ENCODE data around the gene KRTAP5-5.
A peak's percentile ranks its signal among the peaks of the same experiment; 100 is the strongest.
"Not testable (repeated sequence)": the region's sequence is repeated elsewhere in the genome, so short reads cannot be mapped to it uniquely, and the experiment has no call there.

KRTAP5-5 gene

GRCh38 chr11:1643146-1643690 is 13.6 kb downstream of the KRTAP5-5 start:
- no peak for DNase-seq

- DNase-seq = no peak
These were observed 15.2 kb downstream of the KRTAP5-5 start for GRCh38 chr11:1644601-1645356.

GRCh38 chr11:1645357-1645821 is 15.8 kb downstream of the KRTAP5-5 start:
- DNase-seq = no peak

GRCh38 chr11:1646540-1646939 is 17.0 kb downstream of the KRTAP5-5 start:
- DNase-seq = not testable (repeated sequence)

- DNase-seq = no peak
These were observed 18.5 kb downstream of the KRTAP5-5 start for GRCh38 chr11:1647901-1648652.

- no peak for DNase-seq
These were observed 19.3 kb downstream of the KRTAP5-5 start for GRCh38 chr11:1648653-1649420.

- no peak for DNase-seq
These were observed 20.7 kb downstream of the KRTAP5-5 start for GRCh38 chr11:1650034-1650917.

- no peak for DNase-seq
These were observed 21.3 kb downstream of the KRTAP5-5 start for GRCh38 chr11:1650918-1651262.

- DNase-seq = no peak
These were observed 21.9 kb downstream of the KRTAP5-5 start for GRCh38 chr11:1651411-1651980.

GRCh38 chr11:1652026-1652425 is 22.5 kb downstream of the KRTAP5-5 start:
- DNase-seq = no peak

GRCh38 chr11:1652442-1652770 is 22.8 kb downstream of the KRTAP5-5 start:
- no peak for DNase-seq

- DNase-seq = peak; percentile 80
These were observed 23.4 kb downstream of the KRTAP5-5 start for GRCh38 chr11:1652771-1653540.

- DNase-seq = no peak
These were observed 24.2 kb downstream of the KRTAP5-5 start for GRCh38 chr11:1653541-1654387.

GRCh38 chr11:1654388-1655167 is 25.0 kb downstream of the KRTAP5-5 start:
- no peak for DNase-seq

GRCh38 chr11:1655168-1656060 is 25.8 kb downstream of the KRTAP5-5 start:
- DNase-seq = no peak

GRCh38 chr11:1656061-1656441 is 26.5 kb downstream of the KRTAP5-5 start:
- no peak for DNase-seq

- DNase-seq = no peak
These were observed 27.1 kb downstream of the KRTAP5-5 start for GRCh38 chr11:1656670-1657069.

- DNase-seq = no peak
These were observed 29.9 kb downstream of the KRTAP5-5 start for GRCh38 chr11:1659506-1659905.
